Posterior cingulate gyrus (tissue), 11 donors: Measurements from ENCODE around the gene MRM2.
"Not testable (repeated sequence)": the region's sequence is repeated elsewhere in the genome, so short reads cannot be mapped to it uniquely, and the experiment has no call there.

Experiments used
- DNase-seq, 10 donors: peaks; one replicate each; pipeline versions ENCODE4 v3.0.0 to v3.0.0-alpha.2; 2020 to 2021; ENCODE audit warnings: mixed read lengths in 3 of 10
- intact Hi-C: fragments of 100-400 bp; cut with DNase I; formaldehyde crosslinking; loops from one replicate; pipeline ENCODE4 v1.15.1; 2023

MRM2 gene

DNA sequence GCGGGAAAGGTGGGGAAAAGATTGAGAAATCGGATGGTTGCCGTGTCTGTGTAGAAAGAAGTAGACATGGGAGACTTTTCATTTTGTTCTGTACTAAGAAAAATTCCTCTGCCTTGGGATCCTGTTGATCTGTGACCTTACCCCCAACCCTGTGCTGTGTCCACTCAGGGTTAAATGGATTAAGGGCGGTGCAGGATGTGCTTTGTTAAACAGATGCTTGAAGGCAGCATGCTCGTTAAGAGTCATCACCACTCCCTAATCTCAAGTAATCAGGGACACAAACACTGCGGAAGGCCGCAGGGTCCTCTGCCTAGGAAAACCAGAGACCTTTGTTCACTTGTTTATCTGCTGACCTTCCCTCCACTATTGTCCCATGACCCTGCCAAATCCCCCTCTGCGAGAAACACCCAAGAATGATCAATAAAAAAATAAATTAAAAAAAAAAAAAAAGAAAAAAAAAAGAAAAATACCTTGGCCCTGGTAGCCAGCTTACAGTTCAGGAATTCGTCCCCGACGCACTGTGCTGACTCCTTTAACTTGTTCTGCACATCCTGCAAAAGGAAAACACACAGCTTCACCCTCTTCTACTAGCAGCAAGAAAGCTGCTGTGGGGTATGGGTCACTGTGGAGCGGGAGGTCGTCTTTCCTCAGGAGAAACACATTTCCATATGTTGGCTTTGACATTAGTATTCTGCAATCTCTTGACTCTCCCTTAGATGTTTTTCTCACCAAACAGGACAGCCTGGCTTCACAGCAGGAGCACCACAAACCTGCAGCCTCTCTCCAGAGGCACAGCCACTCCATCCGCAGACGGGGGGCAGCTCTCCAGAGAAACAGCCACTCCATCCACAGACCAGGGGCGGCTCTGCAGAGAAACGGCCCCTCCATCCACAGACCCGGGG lies 27.3 kb upstream of the MRM2 start:
- DNase-seq, intact Hi-C loops: not testable (repeated sequence)

DNA sequence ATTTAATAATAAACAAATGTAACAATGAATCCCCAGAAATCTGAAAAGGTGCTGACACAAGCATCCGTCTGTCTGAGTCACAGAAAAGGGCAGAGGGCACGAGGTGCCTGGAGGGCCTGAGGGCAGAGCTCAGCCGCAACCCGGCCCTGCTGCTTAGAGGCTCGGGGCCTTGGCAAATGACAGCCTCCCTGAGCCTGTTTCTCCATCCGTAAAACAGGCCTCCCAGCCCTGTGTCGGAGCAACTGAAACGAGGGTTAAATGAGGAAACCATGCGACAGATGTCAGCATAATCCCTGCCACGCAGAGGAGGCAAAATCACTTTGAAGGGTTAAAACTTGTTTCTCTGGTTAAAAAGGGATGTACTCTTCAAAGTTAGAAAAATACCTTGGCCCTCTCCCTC lies 24.9 kb upstream of the MRM2 start:
- intact Hi-C loops: no loop called here
- DNase-seq: no peak

DNA sequence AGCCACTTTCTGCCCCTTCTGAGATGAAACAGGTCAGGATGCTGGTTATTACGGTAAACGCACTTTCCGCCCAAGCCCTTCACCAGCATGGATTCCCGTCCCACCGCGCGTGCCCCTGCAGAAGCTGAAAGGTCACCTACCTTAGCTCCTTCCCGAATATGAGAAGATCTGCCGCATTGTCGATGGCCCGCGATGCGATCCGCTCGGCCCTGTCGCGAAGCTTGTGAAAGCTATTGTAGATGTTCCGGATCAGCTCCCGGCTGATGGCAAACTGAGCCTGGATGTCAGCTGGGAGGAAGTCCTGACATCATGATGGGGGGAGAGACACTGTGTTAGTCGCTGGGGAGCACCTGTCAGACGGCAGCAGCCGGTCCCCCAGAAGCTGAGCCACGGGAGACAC lies 22.2 kb upstream of the MRM2 start:
- no peak for DNase-seq
- intact Hi-C loops: no loop called here

DNA sequence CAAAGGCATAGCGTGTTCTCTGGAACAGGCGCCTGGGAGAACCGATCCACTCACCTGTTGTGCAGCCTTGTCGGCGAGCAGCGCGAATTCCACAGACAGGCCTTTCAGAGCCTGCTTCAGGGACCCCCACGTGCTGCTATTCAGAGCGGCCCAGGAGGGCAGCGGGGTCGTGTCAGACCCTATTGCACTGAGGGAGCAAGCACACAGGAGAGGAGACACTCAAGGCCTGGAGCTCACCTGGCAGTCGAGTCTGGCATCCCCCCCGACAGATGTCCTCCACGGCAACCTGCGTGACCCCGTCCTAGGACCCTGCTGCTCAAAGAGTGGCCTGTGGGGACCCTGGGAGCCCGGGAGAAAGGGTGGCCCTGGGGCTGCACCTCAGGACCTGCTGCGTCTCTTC lies 21.2 kb upstream of the MRM2 start:
- intact Hi-C loops: no loop called here
- DNase-seq: peak in 1 of 10 donors; percentile 67

DNA sequence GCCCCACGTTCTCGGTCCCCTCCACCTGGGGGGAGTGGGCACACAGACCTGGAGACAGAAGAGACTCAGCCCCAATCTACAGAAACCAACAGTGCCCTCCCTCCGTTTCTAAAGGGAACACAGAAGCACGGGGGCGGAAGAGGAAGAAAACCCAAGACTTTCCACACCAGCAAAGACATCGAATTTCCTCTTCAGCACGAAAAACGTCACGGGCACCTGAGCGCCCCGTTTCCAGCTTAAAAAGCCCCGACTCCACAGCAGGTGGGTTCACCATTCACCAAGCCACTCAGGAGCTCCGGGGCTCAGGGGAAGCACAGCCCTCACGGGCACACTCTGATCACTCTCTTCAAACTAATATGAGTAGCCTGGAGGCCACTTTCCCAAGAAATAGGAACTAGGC lies 19.6 kb upstream of the MRM2 start:
- intact Hi-C loops: no loop called here
- DNase-seq: peak in 1 of 10 donors; percentile 81

DNA sequence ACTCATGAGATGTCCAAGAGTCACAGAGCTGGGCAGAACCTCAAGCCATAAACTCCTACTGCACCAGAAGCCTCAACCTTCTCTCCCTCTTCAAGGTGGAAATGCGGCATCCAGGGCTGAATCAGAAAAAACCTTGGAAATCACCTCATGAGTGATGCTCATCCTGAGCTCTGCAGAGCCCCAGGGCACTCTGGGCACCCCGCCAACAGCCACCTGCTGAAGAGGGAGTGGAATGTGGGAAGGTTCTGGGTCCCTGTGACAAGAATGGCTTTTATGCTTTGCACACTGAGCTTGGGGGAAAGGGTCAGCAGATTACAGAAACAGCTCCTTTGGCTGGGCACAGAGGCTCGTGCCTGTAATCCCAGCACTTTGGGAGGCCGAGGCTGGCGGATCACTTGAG lies 18.8 kb upstream of the MRM2 start:
- intact Hi-C loops: no loop called here
- peak in 1 of 10 donors; percentile 70 for DNase-seq

DNA sequence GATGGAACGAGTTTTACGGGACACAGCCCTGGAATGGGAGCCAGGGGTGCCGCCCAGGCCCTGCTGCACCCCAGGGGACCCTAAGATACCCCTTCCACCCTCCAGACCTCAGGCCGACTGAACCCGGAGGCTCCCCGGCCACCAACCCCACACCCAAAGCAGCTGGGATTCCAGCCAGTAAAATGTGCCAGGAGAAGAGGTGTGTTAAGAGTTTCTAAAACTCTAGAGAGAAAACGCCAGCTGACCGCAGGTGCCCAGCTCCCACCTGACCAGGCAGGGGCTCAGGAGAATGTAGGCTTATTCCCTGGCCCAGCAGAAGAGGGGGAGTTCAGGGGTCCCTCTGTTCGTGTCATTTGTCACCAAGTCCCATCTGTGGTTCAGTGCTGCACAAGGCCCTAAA lies 17.5 kb upstream of the MRM2 start:
- intact Hi-C loops: no loop called here
- DNase-seq: no peak

DNA sequence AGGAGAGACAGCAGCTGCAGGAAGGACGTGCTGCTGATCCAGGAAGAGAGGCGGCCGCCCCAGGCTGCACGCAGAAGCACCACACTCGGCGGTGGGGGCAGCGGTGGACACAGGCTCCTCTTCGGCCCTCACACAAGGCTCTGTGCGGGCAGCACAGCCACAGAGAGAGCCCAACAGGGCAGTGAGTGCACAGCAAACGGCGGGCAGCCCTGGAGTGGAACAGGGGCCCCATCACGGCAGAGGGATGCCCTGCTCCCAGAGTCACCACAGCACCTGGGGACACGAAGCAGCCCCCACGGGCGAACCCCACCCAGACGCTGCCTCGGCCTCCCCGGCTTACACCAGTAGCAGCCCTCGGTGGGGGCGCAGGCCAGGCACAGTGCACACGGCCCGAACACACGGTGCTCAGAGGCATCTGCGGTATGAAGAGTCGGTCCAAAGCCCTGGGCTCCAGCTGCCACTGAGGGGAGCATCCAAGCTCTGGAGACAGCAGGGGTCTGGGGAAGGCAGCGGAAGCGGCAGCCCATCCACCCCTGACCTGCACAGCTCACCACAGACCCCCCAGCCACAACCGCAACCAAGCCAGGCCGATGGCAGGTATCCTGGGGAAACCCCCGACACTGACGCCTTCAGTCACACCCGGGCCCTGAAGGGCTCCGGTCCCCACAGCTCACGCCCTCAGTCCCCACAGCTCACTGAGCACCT lies 16.8 kb upstream of the MRM2 start:
- intact Hi-C loops: no loop called here
- DNase-seq: peak in 2 of 10 donors; percentile 75 to 80

DNA sequence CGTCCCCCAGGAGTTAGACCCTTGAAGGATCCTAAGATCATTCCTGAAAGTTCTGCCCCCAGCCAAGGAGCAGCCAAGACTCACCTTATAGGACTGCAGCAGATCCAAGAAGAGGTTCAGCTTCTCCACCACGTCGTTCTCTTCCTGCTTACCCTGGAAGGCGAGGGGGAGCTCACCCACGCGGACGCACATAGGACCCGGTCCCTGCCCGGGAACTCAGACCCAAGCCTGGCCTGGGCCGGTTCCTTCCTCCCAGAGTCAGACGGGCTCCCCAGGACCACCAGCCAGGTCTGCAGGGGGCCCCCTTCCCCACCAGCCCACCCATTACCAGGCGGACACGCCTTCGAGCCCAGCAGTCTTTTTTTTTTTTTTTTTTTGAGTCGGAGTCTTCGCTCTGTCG lies 15.6 kb upstream of the MRM2 start:
- intact Hi-C loops: no loop called here
- peak in 1 of 10 donors; percentile 50 for DNase-seq

DNA sequence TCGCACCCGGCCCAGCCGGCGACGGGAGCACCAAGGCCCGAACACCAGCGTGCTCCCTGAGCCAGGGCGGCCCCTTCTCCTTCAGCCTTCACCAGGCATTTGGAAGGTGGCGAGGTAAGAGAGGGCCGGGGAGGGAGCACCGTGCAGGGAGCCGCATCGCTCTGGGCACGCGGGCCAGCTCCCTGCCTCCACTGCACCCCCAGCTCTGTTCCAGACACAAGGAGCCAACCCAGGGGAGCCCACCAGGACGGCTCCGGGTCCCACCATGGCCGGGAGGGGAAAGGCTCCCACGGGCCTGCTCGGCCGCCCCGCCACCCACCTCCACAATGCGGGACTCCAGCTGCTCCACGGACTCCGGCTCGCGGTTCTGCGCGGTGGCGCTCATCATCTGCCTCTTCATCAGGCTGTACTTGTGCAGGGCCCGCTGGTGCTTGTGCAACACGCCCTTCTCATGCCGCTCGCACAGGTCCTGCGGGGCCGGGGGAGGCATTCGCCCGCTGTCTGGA lies 15.1 kb upstream of the MRM2 start:
- intact Hi-C loops: no loop called here
- peak in 2 of 10 donors; percentile 77 to 78 for DNase-seq

DNA sequence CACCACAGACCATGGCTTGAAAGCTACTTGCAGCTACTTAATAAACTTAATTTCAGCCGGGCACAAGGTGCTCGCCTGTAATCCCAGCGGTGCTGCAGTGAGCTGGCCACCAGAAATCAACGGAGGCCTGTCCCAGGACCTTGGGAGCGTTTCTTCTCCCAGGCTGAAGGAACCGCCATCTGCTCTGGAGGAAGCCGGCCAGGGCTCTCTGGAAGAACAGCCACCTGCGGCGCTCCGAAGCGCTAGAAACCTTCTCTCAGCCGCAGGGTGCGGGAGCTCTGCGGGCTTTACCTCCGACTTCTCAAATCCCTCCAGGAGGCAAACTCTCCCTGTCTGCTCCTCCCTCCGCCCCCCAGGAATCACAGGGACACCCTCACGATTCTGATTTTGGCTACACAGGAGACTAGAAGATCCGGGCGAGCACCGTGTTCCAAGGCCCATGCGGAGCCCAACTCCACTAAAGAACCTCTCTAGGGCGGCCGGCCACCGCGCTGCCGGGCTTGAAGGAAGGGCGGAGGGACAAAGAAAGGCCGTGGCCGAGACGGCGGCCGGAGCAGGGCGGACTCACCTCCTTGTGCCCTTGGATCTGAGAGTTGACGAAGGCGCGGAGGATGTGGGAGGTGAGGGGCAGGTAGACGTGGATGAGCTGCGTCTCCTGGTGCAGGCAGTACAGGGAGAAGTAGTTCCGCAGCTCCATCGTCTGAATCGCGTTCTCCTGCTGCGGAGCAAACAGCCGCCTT lies 14.5 kb upstream of the MRM2 start:
- intact Hi-C loops: no loop called here
- peak in 1 of 10 donors; percentile 66 for DNase-seq

DNA sequence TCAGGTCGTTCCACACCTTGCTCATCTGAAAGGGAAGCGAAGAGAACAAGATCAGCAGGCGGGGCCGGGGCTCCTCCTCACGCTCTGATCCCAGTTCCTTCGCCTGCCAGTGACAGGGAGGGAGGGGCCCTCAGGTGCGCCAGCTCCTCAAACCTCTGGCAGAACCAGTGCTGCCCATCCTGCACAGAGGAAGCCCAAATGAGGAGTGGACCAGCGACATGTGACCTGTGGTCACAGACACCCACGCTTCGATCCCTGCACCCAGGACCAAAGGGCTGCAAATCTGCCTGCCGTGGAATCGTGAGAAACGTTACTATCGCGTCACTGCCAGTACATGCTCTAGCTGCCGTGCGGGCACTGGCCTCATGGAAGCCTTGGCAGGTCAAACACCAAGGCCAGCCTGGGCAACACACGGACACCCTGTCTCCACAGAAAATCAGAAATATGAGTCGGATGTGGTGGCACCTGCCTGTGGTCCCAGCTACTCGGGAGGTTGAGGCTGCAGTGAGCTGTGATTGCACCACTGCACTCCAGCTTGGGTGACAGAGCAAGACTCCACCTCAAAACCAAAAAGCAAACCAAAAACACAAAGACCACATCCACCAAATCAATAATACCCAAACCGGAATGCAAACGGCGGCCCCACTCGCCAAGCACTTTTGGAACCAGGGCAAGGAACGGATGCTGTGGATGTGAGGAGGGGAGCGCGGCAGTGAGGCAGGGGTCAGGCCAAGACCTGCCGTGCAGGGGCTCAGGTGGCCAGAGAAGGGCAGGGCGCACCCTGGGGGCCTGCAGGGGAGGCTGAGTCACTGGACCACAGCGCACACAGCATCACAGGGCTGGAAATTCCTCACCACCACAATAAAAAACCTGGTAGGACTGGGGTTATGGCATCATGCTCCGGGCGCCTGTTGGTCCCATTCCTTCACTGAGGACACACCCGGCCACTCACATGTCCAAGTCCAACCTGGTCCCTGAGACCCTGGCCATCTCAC lies 13.4 kb upstream of the MRM2 start:
- DNase-seq: peak in 1 of 10 donors; percentile 55
- intact Hi-C loops: no loop called here

DNA sequence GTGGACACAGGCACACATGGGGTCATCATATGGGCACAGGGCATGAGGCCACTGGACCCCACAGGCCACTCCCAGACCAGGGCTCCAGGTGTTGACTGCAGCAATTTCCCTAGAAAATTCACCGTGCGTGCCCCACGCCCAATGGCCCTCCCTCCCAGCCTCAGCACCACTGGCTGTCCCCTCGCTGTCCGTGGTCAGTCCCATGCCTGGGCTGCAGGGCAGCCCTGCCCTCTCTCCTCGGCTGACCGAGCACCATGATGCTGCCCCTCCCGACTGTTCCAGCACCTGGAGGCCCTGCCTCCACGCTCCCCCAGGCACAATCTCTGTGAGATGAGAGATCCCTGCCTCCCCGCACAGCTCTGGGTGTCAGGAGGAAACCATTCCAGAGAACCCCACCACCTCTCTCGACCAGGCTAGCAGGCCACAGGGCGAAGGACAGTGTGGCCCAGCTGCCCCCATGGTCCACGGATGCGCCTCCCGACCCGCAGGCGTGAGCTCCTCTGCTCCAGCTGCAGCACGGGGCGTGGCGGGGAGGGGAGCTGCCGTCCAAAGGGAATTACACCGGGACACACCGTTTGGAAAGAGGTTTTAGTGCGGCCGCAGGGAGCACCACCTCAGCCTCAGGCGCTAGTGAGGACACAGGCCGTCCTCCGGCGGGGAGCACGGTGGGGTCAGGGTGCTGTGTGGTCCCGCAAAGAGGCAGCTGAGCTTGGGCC lies 12.6 kb upstream of the MRM2 start:
- DNase-seq: no peak
- intact Hi-C loops: no loop called here

DNA sequence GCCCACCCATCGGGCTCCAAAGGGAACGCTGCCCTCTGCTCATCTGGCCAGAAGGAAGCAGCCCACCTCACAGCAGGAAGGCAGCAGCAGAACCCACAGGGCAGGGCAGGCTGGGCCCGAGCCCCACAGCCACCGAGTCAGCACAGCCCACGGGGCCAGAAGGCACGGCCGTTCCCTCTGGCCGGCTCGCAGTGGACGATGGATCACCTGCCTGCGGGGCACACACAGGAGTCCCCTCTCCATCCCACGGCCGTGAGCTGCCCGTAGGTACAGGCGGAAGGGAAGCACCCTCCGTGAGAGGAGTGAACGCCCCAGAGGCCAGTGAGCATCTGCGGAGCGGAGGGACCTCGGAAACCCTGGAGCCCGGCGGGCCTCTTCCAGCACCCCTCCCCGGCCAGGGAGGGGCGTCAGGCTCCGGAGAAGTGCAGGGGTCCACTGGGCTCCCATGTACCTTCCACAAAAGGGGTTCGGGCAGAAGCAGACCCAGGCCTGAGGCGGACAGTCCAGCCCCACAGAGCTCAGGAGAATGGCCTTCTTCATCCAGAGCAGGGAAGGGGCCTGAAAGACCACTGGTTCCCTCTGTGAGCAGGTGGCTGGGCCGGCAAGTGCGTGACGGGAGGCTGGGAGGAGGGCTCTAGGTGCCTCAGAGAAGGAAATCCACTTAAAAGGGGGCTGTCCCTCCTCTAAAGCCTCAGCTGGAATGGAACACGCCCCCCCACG lies 11.7 kb upstream of the MRM2 start:
- intact Hi-C loops: no loop called here

DNA sequence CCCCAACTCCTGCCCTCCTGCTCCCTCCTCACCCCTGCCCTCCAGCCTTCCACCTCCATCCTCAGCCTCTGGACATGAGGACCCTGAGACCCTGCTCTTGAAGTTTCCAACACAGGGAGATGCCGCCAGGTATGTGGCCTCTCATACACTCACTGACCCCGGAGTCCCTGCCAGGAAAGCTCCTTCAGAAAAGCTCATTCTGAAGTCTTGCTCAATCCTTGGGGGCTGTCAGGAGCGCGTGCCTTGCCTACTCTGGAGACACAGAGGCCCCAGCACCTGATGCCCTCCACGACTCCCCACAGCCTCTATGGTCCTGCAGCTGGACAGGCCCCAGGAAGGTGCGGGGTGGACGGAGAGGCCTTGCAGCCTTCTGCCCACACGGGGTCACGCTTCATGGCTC lies 11.0 kb upstream of the MRM2 start:
- DNase-seq: no peak
- intact Hi-C loops: no loop called here

More for the DNA sequence above, 11.7 kb upstream of the MRM2 start:
- DNase-seq: no peak

DNA sequence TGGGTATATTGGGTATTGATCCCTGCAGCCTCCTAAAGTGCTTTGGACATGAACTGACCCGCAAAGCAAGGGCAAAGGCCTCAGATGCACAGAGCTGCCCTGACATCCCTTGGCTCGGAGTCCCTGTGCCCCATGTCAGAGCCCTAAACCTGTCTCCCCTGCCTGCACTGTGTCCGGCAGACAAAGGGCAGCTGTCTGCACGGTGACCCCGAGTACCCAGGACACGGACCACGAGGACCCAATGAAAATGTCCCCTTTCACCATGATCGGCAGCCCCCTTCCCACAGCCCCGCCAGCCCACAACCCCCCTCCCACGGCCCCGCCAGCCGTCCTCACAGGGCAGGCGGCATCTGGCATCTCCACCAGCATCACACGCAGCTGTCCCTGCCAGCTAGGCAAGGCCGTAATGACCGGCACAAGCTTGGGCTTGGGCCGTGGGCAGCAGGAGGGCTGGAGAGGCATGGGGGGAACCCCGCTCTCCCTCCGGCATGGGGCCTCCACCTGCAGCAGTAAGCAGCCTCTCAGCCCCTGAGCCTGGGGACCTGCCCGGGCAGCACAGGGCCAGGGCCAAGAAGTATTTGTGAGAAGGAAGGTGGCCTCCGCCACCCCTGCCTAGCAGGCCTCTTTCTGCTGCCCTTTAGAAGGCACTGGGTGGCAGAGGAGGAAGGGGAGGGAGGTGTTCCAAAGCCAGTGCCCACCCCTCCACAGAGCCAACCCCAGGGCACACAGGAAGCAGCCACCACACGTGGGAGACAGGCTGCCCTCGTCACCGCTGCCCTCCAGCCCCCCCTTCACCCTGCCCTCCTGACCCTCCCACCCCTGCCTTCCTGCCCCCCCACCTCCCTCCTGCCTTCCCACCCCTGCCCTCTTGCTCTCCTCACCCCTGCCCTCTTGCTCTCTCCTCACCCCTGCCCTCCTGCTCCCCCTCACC lies 10.1 kb upstream of the MRM2 start:
- no peak for DNase-seq
- intact Hi-C loops: no loop called here

DNA sequence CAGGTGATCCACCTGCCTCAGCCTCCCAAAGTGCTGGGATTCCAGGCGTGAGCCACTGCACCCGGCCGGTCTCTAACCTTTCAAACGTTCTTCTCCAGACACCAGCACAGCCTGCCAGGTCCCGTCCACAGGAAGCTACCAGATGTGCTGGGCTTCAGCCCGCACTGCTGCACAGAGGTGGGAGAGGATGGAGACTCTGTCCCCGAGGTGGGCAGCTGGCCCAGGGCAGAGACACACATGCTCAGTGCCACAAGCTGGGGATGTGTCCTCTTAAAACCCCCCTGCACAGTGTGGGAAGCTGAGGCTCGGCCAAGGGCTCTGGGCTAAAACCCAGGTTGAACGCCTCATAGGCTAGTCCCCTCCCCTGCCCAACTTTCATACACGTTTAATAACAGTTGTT lies 9.4 kb upstream of the MRM2 start:
- intact Hi-C loops: no loop called here
- no peak for DNase-seq
